ENCODE results near the gene BORCS5.

The BORCS5 gene

GRCh38 chr12:12445165-12445881, 88.4 kb downstream of the BORCS5 start:
- TF ChIP-seq CTCF (IDR thresholded peaks at IDR 0.05; ENCODE audit: insufficient read depth, low read length) (no peak), GABPA (IDR thresholded peaks at IDR 0.05; ENCODE audit: low read depth) (no peak), REST (IDR thresholded peaks at IDR 0.05; ENCODE audit: insufficient replicate concordance, low read depth) (no peak), POLR2AphosphoS5 (IDR thresholded peaks at IDR 0.05; ENCODE audit: low read depth) (no peak), SPI1 (IDR thresholded peaks at IDR 0.05; ENCODE audit: borderline replicate concordance, low read depth) (no peak)
- no peak for DNase-seq (ENCODE audit: low read depth in 1 of 2, low spot score in 1 of 2)
- Histone ChIP-seq H3K27ac (replicated peaks) (no peak overlapping the region), H3K27me3 (ENCODE audit: insufficient read depth, poor library complexity, severe bottlenecking) (no peaks in the 10 kb centered on the region), H3K4me3 (replicated peaks; ENCODE audit: insufficient read depth, low read length) (no peak overlapping the region)

GRCh38 chr12:12445882-12446181, 89.0 kb downstream of the BORCS5 start:
- Histone ChIP-seq H3K27me3 (ENCODE audit: insufficient read depth, poor library complexity, severe bottlenecking) (no peaks in the 10 kb centered on the region), H3K4me3 (replicated peaks; ENCODE audit: insufficient read depth, low read length) (no peak overlapping the region), H3K27ac (replicated peaks) (peak overlapping the region; percentile 38; the same call in 1 of the 2 replicates)
- DNase-seq (ENCODE audit: low read depth in 1 of 2, low spot score in 1 of 2) = no peak
- TF ChIP-seq REST (IDR thresholded peaks at IDR 0.05; ENCODE audit: insufficient replicate concordance, low read depth) (no peak), POLR2AphosphoS5 (IDR thresholded peaks at IDR 0.05; ENCODE audit: low read depth) (no peak), CTCF (IDR thresholded peaks at IDR 0.05; ENCODE audit: insufficient read depth, low read length) (no peak), GABPA (IDR thresholded peaks at IDR 0.05; ENCODE audit: low read depth) (no peak), SPI1 (IDR thresholded peaks at IDR 0.05; ENCODE audit: borderline replicate concordance, low read depth) (no peak)

GRCh38 chr12:12446786-12447185, 89.9 kb downstream of the BORCS5 start:
- no peak for TF ChIP-seq GABPA (IDR thresholded peaks at IDR 0.05; ENCODE audit: low read depth)
- TF ChIP-seq SPI1 (IDR thresholded peaks at IDR 0.05; ENCODE audit: borderline replicate concordance, low read depth) = 0 out of 2 replicates have a peak, but pooled peaks have one; percentile 19
- no peak for TF ChIP-seq POLR2AphosphoS5 (IDR thresholded peaks at IDR 0.05; ENCODE audit: low read depth)
- Histone ChIP-seq H3K27ac (replicated peaks) (peak overlapping the region; percentile 38), H3K27me3 (ENCODE audit: insufficient read depth, poor library complexity, severe bottlenecking) (no peaks in the 10 kb centered on the region), H3K4me3 (replicated peaks; ENCODE audit: insufficient read depth, low read length) (no peak overlapping the region)
- DNase-seq (ENCODE audit: low read depth in 1 of 2, low spot score in 1 of 2) = no peak

GRCh38 chr12:12447236-12447635, 90.4 kb downstream of the BORCS5 start:
- peak overlapping the region; percentile 35 for H3K27ac ChIP-seq (replicated peaks)
- no peaks in the 10 kb centered on the region for H3K27me3 ChIP-seq (ENCODE audit: insufficient read depth, poor library complexity, severe bottlenecking)
- TF ChIP-seq POLR2AphosphoS5 (IDR thresholded peaks at IDR 0.05; ENCODE audit: low read depth) (no peak), GABPA (IDR thresholded peaks at IDR 0.05; ENCODE audit: low read depth) (no peak), CTCF (IDR thresholded peaks at IDR 0.05; ENCODE audit: insufficient read depth, low read length) (no peak), SPI1 (IDR thresholded peaks at IDR 0.05; ENCODE audit: borderline replicate concordance, low read depth) (no peak), REST (IDR thresholded peaks at IDR 0.05; ENCODE audit: insufficient replicate concordance, low read depth) (no peak)
- DNase-seq (ENCODE audit: low read depth in 1 of 2, low spot score in 1 of 2) = peak in 1 of 2 experiments; percentile 31
- H3K4me3 ChIP-seq (replicated peaks; ENCODE audit: insufficient read depth, low read length) = no peak overlapping the region

Measured in HL-60 (cell line).